Measurements from ENCODE around the gene F8. TPM values are rescaled to one million over a fixed set of nuclear protein-coding genes. Genes with fewer than 3 reads are reported as not detected.

F8 gene
- total and polyA plus RNA-seq, 9 of the 15 experiments (the other 6 are each of a cell fraction or from before 2014, with no cell fraction given), result 0.41 to 3.8 (median 0.91) TPM

DNA sequence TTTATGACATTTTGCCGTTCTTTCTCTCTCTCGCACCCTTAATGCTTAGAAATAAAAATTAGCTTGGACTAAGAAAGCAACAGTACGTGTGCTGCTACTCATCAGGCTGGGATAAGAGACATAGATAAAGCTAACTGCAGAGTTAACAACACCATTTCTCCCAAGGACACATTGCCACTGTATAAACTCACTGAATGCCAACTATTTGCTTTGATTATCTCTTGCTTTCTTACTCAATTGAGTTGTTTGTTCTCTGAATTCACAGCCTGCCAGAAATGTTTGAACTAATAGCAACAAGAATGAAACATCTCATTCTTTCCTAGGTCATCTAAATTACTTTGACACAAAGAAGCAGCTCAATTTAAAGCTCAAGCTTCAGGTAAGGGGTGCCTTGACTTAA lies 34.6 kb downstream of the F8 start:
- no peak for ATAC-seq
- CTCF ChIA-PET (ENCODE audit: low intra/inter-chr PET ratio), result interaction anchor here (0.6 to 2.3 kb wide), 2 partner anchors 69 to 192 kb away, joined by 3 to 21 read pairs; no protein-coding TSS in a partner anchor

More for the DNA sequence above, 34.6 kb downstream of the F8 start:
- BruUV-seq (replicated peaks), result no TSS peak
- DNase-seq (ENCODE audit: extremely low read depth in 1 of 4, low spot score in 3 of 4) (no peak), FAIRE-seq (no peak)
- intact Hi-C loops (cut with micrococcal nuclease), result loop anchor here (1.0 to 10.0 kb wide), 3 partner anchors 39 to 187 kb away; partner anchors contain the start of gene FUNDC2
- Histone ChIP-seq H3K27ac (ENCODE audit: extremely low read depth, low read depth, low read length) (no peak overlapping the region), H3K27me3 (ENCODE audit: control insufficient read depth in 2 of 2, insufficient read depth in 2 of 2, low read length in 2 of 2) (no peaks in the 10 kb centered on the region), H4K20me1 (replicated peaks; ENCODE audit: control insufficient read depth, insufficient read depth, low read length) (no peaks in the 10 kb centered on the region; the same call in 1 of the 2 replicates), H3K9me1 (ENCODE audit: control insufficient read depth, insufficient read depth, low read length) (no peaks in the 10 kb centered on the region), H3K4me1 (replicated peaks in 1 of 2; ENCODE audit: control insufficient read depth in 2 of 2, insufficient read depth in 2 of 2, low read length in 2 of 2) (0 out of 5 replicates have a peak, but pooled peaks cover 0 to 3% of the 10 kb centered on the region in 2 experiments), H3K4me3 (no peak overlapping the region), H3K9ac (ENCODE audit: insufficient read depth in 1 of 2, low read depth in 2 of 2, low read length in 2 of 2) (no peak overlapping the region), H3K4me2 (ENCODE audit: insufficient read depth, low read length) (no peak overlapping the region), H2AFZ (ENCODE audit: low read depth, low read length) (peak overlapping the region; percentile 9; the same call in 1 of the 2 replicates), H3K9me3 (replicated peaks; ENCODE audit: control insufficient read depth, insufficient read depth, low read depth, low read length) (no peaks in the 10 kb centered on the region), H3K36me3 (ENCODE audit: control insufficient read depth, insufficient read depth, low read length) (no peaks in the 10 kb centered on the region), H3K79me2 (ENCODE audit: control insufficient read depth, insufficient read depth, low read length) (no peaks in the 10 kb centered on the region)
- POLR2A ChIA-PET, result interaction anchor here (1.0 kb wide), 1 partner anchor 72 kb away, joined by 3 read pairs; no protein-coding TSS in a partner anchor
- no peak for TF ChIP-seq EHMT2 (IDR thresholded peaks at IDR 0.05)
- TF ChIP-seq SETDB1 (IDR thresholded peaks at IDR 0.05; ENCODE audit: low read length), result no peak
- TF ChIP-seq, protein P1, sequence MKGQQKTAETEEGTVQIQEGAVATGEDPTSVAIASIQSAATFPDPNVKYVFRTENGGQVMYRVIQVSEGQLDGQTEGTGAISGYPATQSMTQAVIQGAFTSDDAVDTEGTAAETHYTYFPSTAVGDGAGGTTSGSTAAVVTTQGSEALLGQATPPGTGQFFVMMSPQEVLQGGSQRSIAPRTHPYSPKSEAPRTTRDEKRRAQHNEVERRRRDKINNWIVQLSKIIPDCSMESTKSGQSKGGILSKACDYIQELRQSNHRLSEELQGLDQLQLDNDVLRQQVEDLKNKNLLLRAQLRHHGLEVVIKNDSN (CRISPR knock-in tag; IDR thresholded peaks at IDR 0.05), result no peak
- TF ChIP-seq GABPA (tag; conservative IDR thresholded peaks at IDR 0.05; ENCODE audit: low read depth), result no peak
- TF ChIP-seq, protein P2, sequence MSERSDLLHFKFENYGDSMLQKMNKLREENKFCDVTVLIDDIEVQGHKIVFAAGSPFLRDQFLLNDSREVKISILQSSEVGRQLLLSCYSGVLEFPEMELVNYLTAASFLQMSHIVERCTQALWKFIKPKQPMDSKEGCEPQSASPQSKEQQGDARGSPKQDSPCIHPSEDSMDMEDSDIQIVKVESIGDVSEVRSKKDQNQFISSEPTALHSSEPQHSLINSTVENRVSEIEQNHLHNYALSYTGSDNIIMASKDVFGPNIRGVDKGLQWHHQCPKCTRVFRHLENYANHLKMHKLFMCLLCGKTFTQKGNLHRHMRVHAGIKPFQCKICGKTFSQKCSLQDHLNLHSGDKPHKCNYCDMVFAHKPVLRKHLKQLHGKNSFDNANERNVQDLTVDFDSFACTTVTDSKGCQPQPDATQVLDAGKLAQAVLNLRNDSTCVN (CRISPR knock-in tag; IDR thresholded peaks at IDR 0.05), result no peak
- no peak for TF ChIP-seq NCOA6 (IDR thresholded peaks at IDR 0.05)
- no peak for TF ChIP-seq ARID1B (IDR thresholded peaks at IDR 0.05)
- no peak for TF ChIP-seq BCL6 (CRISPR knock-in tag; IDR thresholded peaks at IDR 0.05)
- no peak for TF ChIP-seq CEBPB (tag; IDR thresholded peaks at IDR 0.05)
- TF ChIP-seq NR4A1 (CRISPR knock-in tag; IDR thresholded peaks at IDR 0.05), result no peak
- TF ChIP-seq NR4A1 (tag; IDR thresholded peaks at IDR 0.05), result no peak
- no peak for TF ChIP-seq RAD51 (IDR thresholded peaks at IDR 0.05; ENCODE audit: borderline replicate concordance, low read depth)
- TF ChIP-seq ZFP36 (IDR thresholded peaks at IDR 0.05; ENCODE audit: low read depth, low read length, partially characterized antibody), result no peak
- TF ChIP-seq, protein P3, sequence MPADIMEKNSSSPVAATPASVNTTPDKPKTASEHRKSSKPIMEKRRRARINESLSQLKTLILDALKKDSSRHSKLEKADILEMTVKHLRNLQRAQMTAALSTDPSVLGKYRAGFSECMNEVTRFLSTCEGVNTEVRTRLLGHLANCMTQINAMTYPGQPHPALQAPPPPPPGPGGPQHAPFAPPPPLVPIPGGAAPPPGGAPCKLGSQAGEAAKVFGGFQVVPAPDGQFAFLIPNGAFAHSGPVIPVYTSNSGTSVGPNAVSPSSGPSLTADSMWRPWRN (IDR thresholded peaks at IDR 0.05; ENCODE audit: low read depth), result no peak
- no peak for TF ChIP-seq POLR2AphosphoS2 (IDR thresholded peaks at IDR 0.05; ENCODE audit: low read length)
- no peak for TF ChIP-seq SAFB (IDR thresholded peaks at IDR 0.05; ENCODE audit: borderline replicate concordance, low read depth, low read length)
- in situ Hi-C loops (cut with MboI), result no loop called here
- 49% methylated on average over 3 of the region's 3 CpGs for WGBS (ENCODE audit: insufficient coverage, low coverage, missing lambda C conversion rate)

All from K562 (cell line).